GM18511 (cell line): Measurements from ENCODE around the gene ESPN.
"Not testable (repeated sequence)": the region's sequence is repeated elsewhere in the genome, so short reads cannot be mapped to it uniquely, and the experiment has no call there.

Source experiments
- ATAC-seq: cut with Tn5 transposase; IDR thresholded peaks from one replicate; pipeline ENCODE4 v1.9.1; 2021; ENCODE audit warnings: mild to moderate bottlenecking, moderate library complexity; ENCODE audit not compliant: unreplicated experiment

The ESPN gene

DNA sequence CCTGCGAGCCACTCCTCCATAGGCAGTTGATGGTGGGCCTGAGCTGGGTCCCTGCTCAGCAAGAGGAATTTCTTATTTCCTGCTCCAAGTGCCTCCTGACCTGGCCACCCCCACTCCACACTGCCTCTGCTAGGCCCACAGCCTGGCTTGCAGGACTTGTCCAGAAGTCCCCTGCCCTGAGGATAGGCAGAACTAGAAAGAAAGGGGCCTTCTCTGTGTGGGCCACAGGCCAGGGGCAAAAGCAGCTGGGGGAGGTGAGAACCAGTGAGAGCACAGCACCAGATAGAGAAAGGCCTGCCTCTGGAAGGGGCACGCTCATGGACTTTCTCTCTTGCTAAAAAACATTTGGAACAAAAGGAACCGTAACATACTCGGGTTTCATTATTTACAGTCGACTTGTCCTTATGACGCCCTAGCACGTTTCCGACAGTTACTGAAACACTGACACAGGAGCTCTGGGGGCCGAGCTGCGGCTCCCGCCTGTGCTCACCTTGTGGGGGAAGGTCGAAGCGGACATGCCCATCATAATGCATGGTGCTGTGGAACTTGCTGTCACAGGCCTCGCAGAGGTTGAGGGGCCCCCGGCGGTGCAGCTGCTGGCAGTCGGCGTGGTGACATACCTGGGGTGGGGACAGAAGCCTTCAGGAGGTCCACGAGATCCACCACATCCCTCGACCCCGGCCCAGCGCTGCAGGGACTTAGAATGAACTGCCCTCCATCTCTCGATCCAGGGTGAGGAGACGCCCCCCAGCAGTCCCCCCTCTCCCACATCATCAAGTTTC is 52.7 kb downstream of the ESPN start:
- ATAC-seq: no peak

DNA sequence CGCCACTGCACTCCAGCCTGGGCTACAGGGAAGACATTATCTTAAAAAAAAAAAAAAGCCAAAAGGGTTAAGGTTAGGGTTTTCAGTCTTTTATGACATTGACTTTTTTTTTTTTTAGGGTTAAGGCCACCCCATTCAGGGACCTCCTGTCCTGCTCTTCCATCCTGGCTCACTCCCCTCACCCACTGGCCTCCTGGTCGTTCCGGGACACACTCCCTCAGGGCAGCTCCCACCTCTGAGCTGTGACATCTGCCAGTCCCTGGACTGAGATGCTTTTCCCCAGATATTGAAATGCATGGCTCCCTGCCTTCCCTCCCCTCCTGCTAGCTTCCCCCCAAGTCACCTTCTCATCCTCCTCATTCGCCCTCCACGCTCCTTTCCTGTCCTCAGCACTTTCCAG is 57.2 kb downstream of the ESPN start:
- ATAC-seq: no peak

DNA sequence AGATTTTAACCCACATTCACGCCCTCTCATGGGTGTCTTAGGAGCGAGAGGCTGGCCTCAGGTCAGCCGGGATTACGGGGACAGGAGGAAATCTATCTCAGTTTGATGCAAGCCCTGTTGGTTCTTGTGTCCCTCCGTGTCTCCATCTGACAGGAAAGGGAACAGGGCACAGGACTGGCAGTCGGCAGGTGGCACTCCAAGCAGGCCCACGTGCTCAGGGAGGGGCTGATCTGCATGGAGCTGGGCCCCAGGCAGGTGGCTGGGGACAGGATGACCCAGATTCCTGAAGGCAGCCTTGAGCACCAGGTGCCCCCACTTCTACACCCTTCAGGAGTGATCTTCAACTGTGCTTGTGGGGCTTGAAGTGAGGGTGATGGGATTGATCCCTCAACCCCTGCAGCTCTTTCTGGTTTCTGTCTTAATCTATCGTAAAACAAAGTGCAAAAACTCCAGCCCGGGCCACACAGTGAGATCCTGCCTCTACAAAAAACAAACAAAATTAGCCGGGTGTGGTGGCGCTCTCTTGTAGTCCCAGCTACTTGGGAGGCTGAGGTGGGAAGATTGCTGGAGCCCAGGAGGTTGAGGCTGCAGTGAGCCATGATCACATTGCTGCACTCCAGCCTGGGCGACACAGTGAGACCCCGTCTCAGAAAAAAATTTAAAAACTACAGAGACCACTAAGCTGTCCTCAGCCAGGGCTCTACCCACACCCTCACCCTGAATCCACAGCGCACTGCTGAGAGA is 58.6 kb downstream of the ESPN start:
- ATAC-seq: no peak

GRCh38 chr1:6483761-6484117 is 59.2 kb downstream of the ESPN start:
- no peak for ATAC-seq

GRCh38 chr1:6484826-6485167 is 60.2 kb downstream of the ESPN start:
- no peak for ATAC-seq

DNA sequence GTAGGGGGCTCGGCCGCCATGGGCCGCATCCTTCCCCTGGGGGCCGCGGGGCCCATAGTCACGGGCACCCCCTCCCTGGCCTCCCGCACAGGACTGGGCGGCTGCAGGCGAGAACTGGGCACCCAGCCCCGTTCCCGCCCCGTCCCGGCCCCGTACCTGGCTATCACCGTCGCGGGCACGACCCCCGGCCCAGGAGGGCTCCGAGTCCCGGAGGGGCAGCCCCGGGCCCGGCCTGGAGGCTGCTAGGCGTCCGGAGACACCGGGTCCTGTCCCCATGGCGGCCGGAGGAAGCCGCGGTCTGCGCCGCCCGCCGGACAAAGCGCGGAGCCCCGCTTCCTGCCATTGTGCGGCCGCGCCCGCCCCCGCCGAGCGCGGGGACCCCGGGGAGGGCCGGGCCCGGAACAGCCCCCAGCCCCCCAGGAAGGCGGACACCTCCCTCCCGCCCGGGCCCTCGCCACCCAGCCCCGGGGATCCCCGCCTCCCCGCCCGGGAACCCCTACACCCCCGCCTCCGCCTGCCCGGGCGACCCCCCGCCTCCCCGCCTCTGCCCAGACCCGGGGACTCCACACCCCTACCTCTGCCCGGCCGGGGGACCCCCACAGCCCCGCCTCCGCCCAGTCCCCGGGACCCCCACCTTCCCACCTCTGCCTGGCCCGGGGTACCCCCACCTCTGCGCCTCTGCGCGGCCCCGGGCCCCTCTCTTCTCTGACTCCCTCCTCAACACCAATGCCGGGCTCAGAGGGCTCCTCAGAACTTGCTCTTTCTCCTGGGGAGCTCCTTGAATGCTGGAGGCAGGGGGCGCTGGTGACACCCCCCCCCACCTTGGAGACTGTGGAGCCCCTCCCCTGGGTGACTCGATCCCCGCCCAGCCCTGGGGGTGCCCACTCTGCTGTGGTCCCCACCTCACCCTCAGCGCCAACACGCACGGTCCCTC is 60.9 kb downstream of the ESPN start:
- ATAC-seq: no peak

GRCh38 chr1:6486433-6487011 is 61.9 kb downstream of the ESPN start:
- ATAC-seq: peak; percentile 45

- ATAC-seq: no peak
Observed at GRCh38 chr1:6487804-6488484, 63.4 kb downstream of the ESPN start.

GRCh38 chr1:6488602-6489382 is 64.2 kb downstream of the ESPN start:
- ATAC-seq: no peak

GRCh38 chr1:6489383-6489765 is 64.8 kb downstream of the ESPN start:
- ATAC-seq: no peak

GRCh38 chr1:6489799-6490180 is 65.2 kb downstream of the ESPN start:
- ATAC-seq: peak; percentile 65

DNA sequence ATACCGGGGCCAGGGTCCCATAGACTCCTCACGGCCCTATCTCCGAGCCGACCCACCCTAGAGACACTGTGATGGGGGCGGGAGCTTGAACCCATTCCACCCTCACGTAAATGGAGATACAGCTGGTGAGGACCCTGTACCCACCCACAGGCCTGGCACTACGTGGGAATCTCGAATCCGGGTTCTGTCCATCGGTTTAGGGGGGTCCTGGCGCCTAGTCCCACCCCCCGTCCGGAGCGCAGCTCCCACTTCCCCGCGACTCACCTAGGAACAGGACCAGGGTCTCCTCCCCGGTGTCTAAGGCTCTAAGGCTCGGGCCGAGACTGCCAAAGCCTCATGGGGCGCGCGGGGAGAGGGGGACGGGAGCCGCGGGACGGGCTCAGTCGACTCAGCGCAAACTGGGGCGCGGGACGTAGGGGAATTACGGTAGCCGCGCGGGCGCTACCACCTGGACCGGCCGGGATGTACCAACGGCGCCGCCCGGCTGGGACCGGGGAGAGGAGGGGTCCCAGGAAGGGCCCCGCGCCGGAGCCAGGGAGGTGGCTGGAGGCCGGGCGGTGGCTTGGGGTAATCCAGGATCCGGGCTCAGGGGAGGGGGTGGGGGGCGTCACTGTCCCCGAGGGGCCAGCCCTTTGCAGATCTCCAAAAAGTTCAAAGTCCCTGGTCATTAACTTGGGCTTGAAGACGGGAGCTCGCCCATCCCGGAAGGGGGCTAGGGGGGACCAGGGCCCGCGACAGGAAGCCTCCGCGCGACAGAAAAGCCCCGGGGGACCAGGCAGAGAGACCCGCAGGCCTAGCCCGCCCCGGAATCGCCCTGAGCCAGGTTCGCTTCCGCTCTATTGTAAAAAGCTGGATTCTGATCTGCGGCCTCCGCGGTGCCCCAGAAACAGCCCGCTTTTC is 65.9 kb downstream of the ESPN start:
- peak; percentile 62 for ATAC-seq

- ATAC-seq: no peak
Observed at GRCh38 chr1:6491081-6491449, 66.5 kb downstream of the ESPN start.

DNA sequence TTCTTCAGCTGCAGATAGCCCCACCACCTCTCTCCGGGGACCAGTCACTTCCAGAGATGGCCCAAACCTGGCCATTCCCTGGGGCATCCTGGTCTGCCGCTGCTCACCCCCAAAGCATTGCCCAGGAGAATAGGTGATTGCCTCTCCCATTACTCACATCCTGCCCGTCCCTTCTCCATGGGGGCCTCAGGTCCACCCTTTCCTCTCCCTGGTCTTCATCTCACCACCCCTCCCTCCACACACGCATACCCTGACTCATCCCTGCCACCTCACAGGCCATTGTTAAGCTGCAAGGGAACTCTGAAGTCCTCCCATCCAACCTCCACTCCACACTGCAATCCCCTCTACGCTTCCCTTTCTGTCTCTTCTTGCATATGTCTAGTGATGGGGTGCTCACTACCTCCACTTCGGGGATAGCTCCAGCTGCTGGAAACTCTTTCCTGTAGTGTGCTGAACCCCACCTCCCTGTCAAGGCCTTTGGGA is 66.9 kb downstream of the ESPN start, which contains the start of gene PLEKHG5:
PLEKHG5 (minus strand) TSS at position 188 of the 483 bp plus-strand sequence. CDS start 14,096 bp downstream, outside the sequence.
- ATAC-seq: no peak

GRCh38 chr1:6491966-6492365 is 67.4 kb downstream of the ESPN start:
- no peak for ATAC-seq

- ATAC-seq: not testable (repeated sequence)
Observed at GRCh38 chr1:6493834-6494223, 69.3 kb downstream of the ESPN start.

- no peak for ATAC-seq
Observed at GRCh38 chr1:6494627-6495026, 70.1 kb downstream of the ESPN start.

DNA sequence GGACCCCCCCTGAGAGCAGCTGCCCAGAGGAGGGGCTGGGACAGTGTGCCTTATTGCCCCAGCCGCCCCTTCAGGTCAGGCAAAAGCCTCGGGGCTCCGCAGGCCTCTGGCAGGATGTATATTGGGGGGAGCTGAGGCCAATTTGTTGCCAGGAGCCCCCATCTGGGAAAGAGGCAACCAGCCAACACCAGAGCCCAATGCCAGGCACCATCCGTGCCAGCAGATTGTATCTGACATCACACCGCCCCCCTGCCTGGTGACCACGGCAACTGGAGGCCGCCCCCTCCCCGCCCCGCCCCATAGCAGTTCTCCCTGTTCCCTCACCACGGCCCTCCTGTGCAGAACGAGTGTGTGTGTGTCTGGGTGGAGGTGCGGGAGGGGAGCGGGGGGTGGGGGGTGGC is 70.5 kb downstream of the ESPN start:
- ATAC-seq: no peak
